GM18909 (cell line): ENCODE measurements around the gene IL1RAPL1.

ENCODE experiments used
- ATAC-seq: cut with Tn5 transposase; IDR thresholded peaks from one replicate; pipeline ENCODE4 v1.9.1; 2021; ENCODE audit warnings: mild to moderate bottlenecking; ENCODE audit not compliant: unreplicated experiment, poor library complexity

The IL1RAPL1 gene

GRCh38 chrX:28625223-28625622 is 38.0 kb downstream of the IL1RAPL1 start:
- no peak for ATAC-seq

- no peak for ATAC-seq
These were observed 39.3 kb downstream of the IL1RAPL1 start for GRCh38 chrX:28626515-28626914.

GRCh38 chrX:28628120-28628519 is 40.9 kb downstream of the IL1RAPL1 start:
- no peak for ATAC-seq

GRCh38 chrX:28638775-28639174 is 51.5 kb downstream of the IL1RAPL1 start:
- ATAC-seq, result no peak

- ATAC-seq, result no peak
These were observed 52.2 kb downstream of the IL1RAPL1 start for GRCh38 chrX:28639451-28639850.

- ATAC-seq, result no peak
These were observed 62.3 kb downstream of the IL1RAPL1 start for GRCh38 chrX:28649541-28649940.

GRCh38 chrX:28651186-28651585 is 63.9 kb downstream of the IL1RAPL1 start:
- no peak for ATAC-seq

- ATAC-seq, result no peak
These were observed 72.0 kb downstream of the IL1RAPL1 start for GRCh38 chrX:28659269-28659668.

- ATAC-seq, result no peak
These were observed 78.5 kb downstream of the IL1RAPL1 start for GRCh38 chrX:28665778-28666177.

- no peak for ATAC-seq
These were observed 81.1 kb downstream of the IL1RAPL1 start for GRCh38 chrX:28668303-28668702.

- ATAC-seq, result no peak
These were observed 81.7 kb downstream of the IL1RAPL1 start for GRCh38 chrX:28668957-28669356.

GRCh38 chrX:28670074-28670473 is 82.8 kb downstream of the IL1RAPL1 start:
- ATAC-seq, result no peak

- ATAC-seq, result no peak
These were observed 87.9 kb downstream of the IL1RAPL1 start for GRCh38 chrX:28675173-28675572.

- no peak for ATAC-seq
These were observed 105.9 kb downstream of the IL1RAPL1 start for GRCh38 chrX:28693101-28693500.

- no peak for ATAC-seq
These were observed 110.5 kb downstream of the IL1RAPL1 start for GRCh38 chrX:28697732-28698131.

GRCh38 chrX:28701222-28701621 is 114.0 kb downstream of the IL1RAPL1 start:
- no peak for ATAC-seq

GRCh38 chrX:28706964-28707363 is 119.7 kb downstream of the IL1RAPL1 start:
- ATAC-seq, result no peak

GRCh38 chrX:28709421-28709820 is 122.2 kb downstream of the IL1RAPL1 start:
- ATAC-seq, result no peak

GRCh38 chrX:28717864-28718263 is 130.6 kb downstream of the IL1RAPL1 start:
- ATAC-seq, result no peak

GRCh38 chrX:28718450-28718849 is 131.2 kb downstream of the IL1RAPL1 start:
- no peak for ATAC-seq

GRCh38 chrX:28719620-28720019 is 132.4 kb downstream of the IL1RAPL1 start:
- no peak for ATAC-seq

GRCh38 chrX:28752330-28752729 is 165.1 kb downstream of the IL1RAPL1 start:
- no peak for ATAC-seq

- no peak for ATAC-seq
These were observed 168.9 kb downstream of the IL1RAPL1 start for GRCh38 chrX:28756175-28756574.
